ENCODE results near the gene TMF1.

TMF1 gene

GRCh38 chr3:69058947-69059224 is 6.8 kb upstream of the TMF1 start:
- Histone ChIP-seq H3K9me3 (no peaks in the 10 kb centered on the region), H3K36me3 (replicated peaks) (peaks cover 49% of the 10 kb centered on the region), H3K4me3 (no peak overlapping the region), H3K27me3 (ENCODE audit: low read depth) (no peaks in the 10 kb centered on the region), H3K4me1 (no peaks in the 10 kb centered on the region)
- in situ Hi-C loops (cut with MboI; ENCODE audit: low sequenced_read_pairs): no loop called here
- no peak for DNase-seq (ENCODE audit: low spot score in 2 of 2)

- no peaks in the 10 kb centered on the region for H3K27me3 ChIP-seq (ENCODE audit: low read depth)
- H3K36me3 ChIP-seq (replicated peaks): peaks cover 49% of the 10 kb centered on the region
- no peaks in the 10 kb centered on the region for H3K9me3 ChIP-seq
- in situ Hi-C loops (cut with MboI; ENCODE audit: low sequenced_read_pairs): no loop called here
- H3K4me3 ChIP-seq: no peak overlapping the region
- H3K4me1 ChIP-seq: no peaks in the 10 kb centered on the region
- no peak for DNase-seq (ENCODE audit: low spot score in 2 of 2)
Measured at GRCh38 chr3:69058180-69058946, 6.2 kb upstream of the TMF1 start.

GRCh38 chr3:69052472-69052898 is 352 bp upstream of the TMF1 start:
- no peaks in the 10 kb centered on the region for H3K27me3 ChIP-seq (ENCODE audit: low read depth)
- DNase-seq (ENCODE audit: low spot score in 2 of 2): no peak
- H3K4me3 ChIP-seq: peak overlapping the region; percentile 87
- no peaks in the 10 kb centered on the region for H3K9me3 ChIP-seq
- in situ Hi-C loops (cut with MboI; ENCODE audit: low sequenced_read_pairs): no loop called here
- peaks cover 3% of the 10 kb centered on the region; the same call in 1 of the 2 replicates for H3K4me1 ChIP-seq
- H3K36me3 ChIP-seq (replicated peaks): peaks cover 19% of the 10 kb centered on the region

GRCh38 chr3:69048990-69049389 is 3.1 kb downstream of the TMF1 start:
- Histone ChIP-seq H3K9me3 (no peaks in the 10 kb centered on the region), H3K4me1 (peaks cover 3% of the 10 kb centered on the region; the same call in 1 of the 2 replicates), H3K27me3 (ENCODE audit: low read depth) (no peaks in the 10 kb centered on the region), H3K36me3 (replicated peaks) (peaks cover 27% of the 10 kb centered on the region), H3K4me3 (no peak overlapping the region)
- DNase-seq (ENCODE audit: low spot score in 2 of 2): no peak
- in situ Hi-C loops (cut with MboI; ENCODE audit: low sequenced_read_pairs): no loop called here

- no peak for DNase-seq (ENCODE audit: low spot score in 2 of 2)
- Histone ChIP-seq H3K36me3 (replicated peaks) (peaks cover 48% of the 10 kb centered on the region), H3K4me1 (no peaks in the 10 kb centered on the region), H3K9me3 (no peaks in the 10 kb centered on the region), H3K27me3 (ENCODE audit: low read depth) (no peaks in the 10 kb centered on the region), H3K4me3 (no peak overlapping the region)
- in situ Hi-C loops (cut with MboI; ENCODE audit: low sequenced_read_pairs): no loop called here
Measured at GRCh38 chr3:69044608-69045007, 7.5 kb downstream of the TMF1 start.

GRCh38 chr3:69033470-69033869 is 18.7 kb downstream of the TMF1 start:
- no peaks in the 10 kb centered on the region for H3K27me3 ChIP-seq (ENCODE audit: low read depth)
- no peak for DNase-seq (ENCODE audit: low spot score in 2 of 2)
- H3K4me1 ChIP-seq: no peaks in the 10 kb centered on the region
- in situ Hi-C loops (cut with MboI; ENCODE audit: low sequenced_read_pairs): no loop called here
- H3K36me3 ChIP-seq (replicated peaks): peaks cover 53% of the 10 kb centered on the region
- no peak overlapping the region for H3K4me3 ChIP-seq
- no peaks in the 10 kb centered on the region for H3K9me3 ChIP-seq

- Histone ChIP-seq H3K27me3 (ENCODE audit: low read depth) (no peaks in the 10 kb centered on the region), H3K9me3 (no peaks in the 10 kb centered on the region), H3K4me3 (no peak overlapping the region), H3K36me3 (replicated peaks) (peaks cover 55% of the 10 kb centered on the region), H3K4me1 (no peaks in the 10 kb centered on the region)
- in situ Hi-C loops (cut with MboI; ENCODE audit: low sequenced_read_pairs): no loop called here
- DNase-seq (ENCODE audit: low spot score in 2 of 2): no peak
Measured at GRCh38 chr3:69032737-69033136, 19.4 kb downstream of the TMF1 start.

GRCh38 chr3:69032142-69032541 is 20.0 kb downstream of the TMF1 start:
- no peak for DNase-seq (ENCODE audit: low spot score in 2 of 2)
- in situ Hi-C loops (cut with MboI; ENCODE audit: low sequenced_read_pairs): no loop called here
- no peak overlapping the region for H3K4me3 ChIP-seq
- no peaks in the 10 kb centered on the region for H3K27me3 ChIP-seq (ENCODE audit: low read depth)
- no peaks in the 10 kb centered on the region for H3K4me1 ChIP-seq
- peaks cover 56% of the 10 kb centered on the region for H3K36me3 ChIP-seq (replicated peaks)
- no peaks in the 10 kb centered on the region for H3K9me3 ChIP-seq

- no peak for DNase-seq (ENCODE audit: low spot score in 2 of 2)
- H3K9me3 ChIP-seq: no peaks in the 10 kb centered on the region
- H3K4me1 ChIP-seq: no peaks in the 10 kb centered on the region
- in situ Hi-C loops (cut with MboI; ENCODE audit: low sequenced_read_pairs): no loop called here
- no peak overlapping the region for H3K4me3 ChIP-seq
- H3K27me3 ChIP-seq (ENCODE audit: low read depth): no peaks in the 10 kb centered on the region
- peaks cover 52% of the 10 kb centered on the region for H3K36me3 ChIP-seq (replicated peaks)
Measured at GRCh38 chr3:69031635-69032034, 20.5 kb downstream of the TMF1 start.

GRCh38 chr3:69020857-69021256 is 31.3 kb downstream of the TMF1 start:
- in situ Hi-C loops (cut with MboI; ENCODE audit: low sequenced_read_pairs): no loop called here
- Histone ChIP-seq H3K4me3 (no peak overlapping the region), H3K4me1 (no peaks in the 10 kb centered on the region), H3K27me3 (ENCODE audit: low read depth) (no peaks in the 10 kb centered on the region), H3K36me3 (replicated peaks) (peaks cover 20% of the 10 kb centered on the region), H3K9me3 (no peaks in the 10 kb centered on the region)
- DNase-seq (ENCODE audit: low spot score in 2 of 2): no peak

- H3K4me1 ChIP-seq: no peaks in the 10 kb centered on the region
- H3K36me3 ChIP-seq (replicated peaks): peaks cover 16% of the 10 kb centered on the region
- no peak for DNase-seq (ENCODE audit: low spot score in 2 of 2)
- no peaks in the 10 kb centered on the region for H3K9me3 ChIP-seq
- in situ Hi-C loops (cut with MboI; ENCODE audit: low sequenced_read_pairs): no loop called here
- H3K4me3 ChIP-seq: no peak overlapping the region
- no peaks in the 10 kb centered on the region for H3K27me3 ChIP-seq (ENCODE audit: low read depth)
Measured at GRCh38 chr3:69020424-69020823, 31.7 kb downstream of the TMF1 start.

GRCh38 chr3:69016901-69017300 is 35.2 kb downstream of the TMF1 start:
- Histone ChIP-seq H3K4me1 (peaks cover 19% of the 10 kb centered on the region), H3K36me3 (replicated peaks) (no peaks in the 10 kb centered on the region; the same call in 1 of the 2 replicates), H3K27me3 (ENCODE audit: low read depth) (no peaks in the 10 kb centered on the region), H3K4me3 (no peak overlapping the region), H3K9me3 (no peaks in the 10 kb centered on the region)
- in situ Hi-C loops (cut with MboI; ENCODE audit: low sequenced_read_pairs): no loop called here
- no peak for DNase-seq (ENCODE audit: low spot score in 2 of 2)

- in situ Hi-C loops (cut with MboI; ENCODE audit: low sequenced_read_pairs): no loop called here
- no peaks in the 10 kb centered on the region; the same call in 1 of the 2 replicates for H3K36me3 ChIP-seq (replicated peaks)
- no peak overlapping the region for H3K4me3 ChIP-seq
- no peaks in the 10 kb centered on the region for H3K9me3 ChIP-seq
- peaks cover 23% of the 10 kb centered on the region for H3K4me1 ChIP-seq
- no peaks in the 10 kb centered on the region for H3K27me3 ChIP-seq (ENCODE audit: low read depth)
- no peak for DNase-seq (ENCODE audit: low spot score in 2 of 2)
Measured at GRCh38 chr3:69016102-69016501, 36.0 kb downstream of the TMF1 start.

- in situ Hi-C loops (cut with MboI; ENCODE audit: low sequenced_read_pairs): no loop called here
- H3K36me3 ChIP-seq (replicated peaks): peaks cover 8% of the 10 kb centered on the region
- no peaks in the 10 kb centered on the region for H3K9me3 ChIP-seq
- H3K27me3 ChIP-seq (ENCODE audit: low read depth): no peaks in the 10 kb centered on the region
- peak in 1 of 2 experiments; percentile 21 for DNase-seq (ENCODE audit: low spot score in 2 of 2)
- H3K4me1 ChIP-seq: peaks cover 36% of the 10 kb centered on the region
- H3K4me3 ChIP-seq: peak overlapping the region; percentile 65
Measured at GRCh38 chr3:69014022-69014580, 38.0 kb downstream of the TMF1 start.
